ENCODE results near the gene PLA2G2C. TPM values are rescaled to one million over a fixed set of nuclear protein-coding genes. Genes with fewer than 3 reads are reported as not detected.

PLA2G2C gene
- total RNA-seq, 1 experiment from 2014 or later: not detected

- DNase-seq (ENCODE audit: low spot score) (no peak), ATAC-seq (no peak)
- peaks cover 7% of the 10 kb centered on the region for H3K4me1 Mint-ChIP-seq
- peaks cover 36% of the 10 kb centered on the region for H3K36me3 Mint-ChIP-seq
- H3K4me3 Mint-ChIP-seq: no peak overlapping the region
- TF ChIP-seq GABPB1 (CRISPR knock-in tag; IDR thresholded peaks at IDR 0.05) (no peak), NFATC4 (CRISPR knock-in tag; IDR thresholded peaks at IDR 0.05) (no peak), TEAD4 (CRISPR knock-in tag; IDR thresholded peaks at IDR 0.05) (no peak), FOXP4 (CRISPR knock-in tag; IDR thresholded peaks at IDR 0.05) (no peak), ZNF423 (CRISPR knock-in tag; IDR thresholded peaks at IDR 0.05) (no peak), ELF4 (CRISPR knock-in tag; IDR thresholded peaks at IDR 0.05; ENCODE audit: low read depth) (no peak), HMGXB4 (CRISPR knock-in tag; IDR thresholded peaks at IDR 0.05) (no peak), CBFB (CRISPR knock-in tag; IDR thresholded peaks at IDR 0.05; ENCODE audit: low read depth) (no peak), RORB (CRISPR knock-in tag; IDR thresholded peaks at IDR 0.05) (no peak), ZNF425 (CRISPR knock-in tag; conservative IDR thresholded peaks at IDR 0.05) (no peak)
- POLR2A ChIA-PET: no interaction called here
- no peak overlapping the region for H3K27ac Mint-ChIP-seq
- CTCF ChIA-PET: no interaction called here
- H3K9me3 Mint-ChIP-seq: peaks cover 51% of the 10 kb centered on the region
- H3K27me3 Mint-ChIP-seq (ENCODE audit: low read depth): peaks cover 9% of the 10 kb centered on the region
These were observed 26.3 kb downstream of the PLA2G2C start for GRCh38 chr1:20160034-20160433.

GRCh38 chr1:20158358-20159070 is 27.8 kb downstream of the PLA2G2C start:
- CTCF ChIA-PET: interaction anchor here (2.2 kb wide), 1 partner anchor 184 kb away, joined by 7 read pairs; no protein-coding TSS in a partner anchor
- no peak for ATAC-seq
- H3K36me3 Mint-ChIP-seq: peaks cover 35% of the 10 kb centered on the region
- no peak overlapping the region for H3K27ac Mint-ChIP-seq
- peaks cover 14% of the 10 kb centered on the region for H3K4me1 Mint-ChIP-seq
- POLR2A ChIA-PET: no interaction called here
- peaks cover 51% of the 10 kb centered on the region for H3K9me3 Mint-ChIP-seq
- H3K4me3 Mint-ChIP-seq: no peak overlapping the region
- H3K27me3 Mint-ChIP-seq (ENCODE audit: low read depth): peaks cover 9% of the 10 kb centered on the region
- DNase-seq (ENCODE audit: low spot score): no peak
- no peak for TF ChIP-seq CDX4 (CRISPR knock-in tag; IDR thresholded peaks at IDR 0.05; ENCODE audit: borderline replicate concordance)
- no peak for TF ChIP-seq ZNF425 (CRISPR knock-in tag; conservative IDR thresholded peaks at IDR 0.05)
- TF ChIP-seq E2F5 (CRISPR knock-in tag; IDR thresholded peaks at IDR 0.05): no peak
- TF ChIP-seq MAX (CRISPR knock-in tag; IDR thresholded peaks at IDR 0.05): no peak
- TF ChIP-seq PREB (CRISPR knock-in tag; IDR thresholded peaks at IDR 0.05; ENCODE audit: borderline replicate concordance): no peak
- TF ChIP-seq ZNF512 (CRISPR knock-in tag; IDR thresholded peaks at IDR 0.05; ENCODE audit: borderline replicate concordance): no peak

Measured in WTC11 (cell line).